HG02571 (cell line): ENCODE results near the gene MEX3D.

ENCODE experiments used
- ATAC-seq: cut with Tn5 transposase; IDR thresholded peaks from one replicate; pipeline ENCODE4 v1.9.1; 2021; ENCODE audit warnings: mild to moderate bottlenecking, moderate library complexity; ENCODE audit not compliant: unreplicated experiment

MEX3D gene

DNA sequence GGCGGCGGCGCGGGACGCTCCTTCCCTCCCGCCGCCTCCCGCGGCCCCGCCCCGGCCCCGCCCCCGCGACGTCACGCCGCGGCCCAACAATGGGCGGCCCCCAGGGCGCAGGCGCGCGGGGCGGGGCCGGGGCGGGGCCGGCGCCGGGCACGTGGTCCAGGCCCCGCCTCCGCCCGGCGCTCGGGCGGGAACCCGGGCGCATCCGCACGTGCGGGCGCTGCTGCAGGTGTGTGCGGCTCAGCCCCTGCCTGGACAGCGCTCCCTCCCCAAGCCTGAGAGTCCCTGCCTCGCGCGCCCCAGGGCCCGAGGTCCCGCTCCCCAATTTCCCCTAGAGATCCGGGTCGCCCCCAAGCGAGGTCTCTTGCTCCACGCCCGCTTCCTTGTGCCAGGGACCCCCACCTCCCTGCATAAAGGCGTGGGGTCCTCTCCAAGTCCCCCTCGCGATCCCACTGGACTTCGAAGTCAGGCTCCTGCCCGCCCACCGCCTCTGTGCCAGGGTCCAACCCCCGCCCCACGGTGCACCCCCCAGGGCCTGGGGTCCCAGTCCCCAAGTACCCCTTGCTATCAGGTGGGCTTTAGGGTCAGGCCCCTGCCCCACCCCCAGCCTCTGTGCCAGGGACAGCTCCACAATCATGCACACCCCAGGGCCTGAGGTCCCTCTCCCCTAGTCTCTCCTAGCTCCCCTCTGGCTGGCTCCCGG is at the start of gene MEX3D:
MEX3D (minus strand) TSS at position 6 of the 700 bp plus-strand sequence. CDS start 267 bp downstream, outside the sequence.
- peak; percentile 58 for ATAC-seq

DNA sequence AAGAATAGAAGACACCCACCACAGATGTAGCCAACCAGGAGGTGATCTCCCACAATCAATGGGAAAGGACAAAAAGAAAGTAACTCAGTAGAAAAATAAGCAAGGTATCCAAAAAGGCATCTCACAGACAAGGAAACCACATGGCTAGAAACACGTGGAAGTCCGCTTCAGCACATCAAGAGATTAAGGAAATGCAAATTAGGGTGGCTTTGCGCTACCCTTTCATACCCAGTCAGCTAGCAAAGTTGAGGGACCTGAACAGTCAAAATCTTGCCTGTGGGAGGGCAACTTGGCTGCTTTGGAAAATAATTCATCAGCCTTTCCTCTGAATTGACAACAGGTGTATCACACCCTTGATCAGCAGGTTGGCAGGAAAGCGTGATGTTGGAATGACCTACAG is 48.8 kb upstream of the MEX3D start:
- ATAC-seq, result no peak

DNA sequence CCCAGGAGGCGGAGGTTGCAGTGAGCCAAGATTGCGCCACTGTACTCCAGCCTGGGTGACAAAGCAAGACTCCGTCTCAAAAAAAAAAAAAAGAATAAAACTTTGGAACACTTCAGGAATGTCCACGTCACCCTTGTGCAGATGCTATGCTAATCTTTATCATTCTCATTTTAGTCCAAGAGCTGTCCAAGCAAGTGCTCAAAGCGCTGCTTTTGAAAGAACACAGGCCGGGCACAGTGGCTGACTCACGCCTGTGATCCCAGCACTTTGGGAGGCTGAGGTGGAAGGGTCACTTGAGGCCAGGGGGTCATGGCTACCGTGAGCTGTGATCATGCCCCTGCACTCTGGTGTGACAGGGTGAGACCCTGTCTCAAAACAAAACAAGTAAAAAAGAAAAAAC is 48.3 kb upstream of the MEX3D start:
- no peak for ATAC-seq

DNA sequence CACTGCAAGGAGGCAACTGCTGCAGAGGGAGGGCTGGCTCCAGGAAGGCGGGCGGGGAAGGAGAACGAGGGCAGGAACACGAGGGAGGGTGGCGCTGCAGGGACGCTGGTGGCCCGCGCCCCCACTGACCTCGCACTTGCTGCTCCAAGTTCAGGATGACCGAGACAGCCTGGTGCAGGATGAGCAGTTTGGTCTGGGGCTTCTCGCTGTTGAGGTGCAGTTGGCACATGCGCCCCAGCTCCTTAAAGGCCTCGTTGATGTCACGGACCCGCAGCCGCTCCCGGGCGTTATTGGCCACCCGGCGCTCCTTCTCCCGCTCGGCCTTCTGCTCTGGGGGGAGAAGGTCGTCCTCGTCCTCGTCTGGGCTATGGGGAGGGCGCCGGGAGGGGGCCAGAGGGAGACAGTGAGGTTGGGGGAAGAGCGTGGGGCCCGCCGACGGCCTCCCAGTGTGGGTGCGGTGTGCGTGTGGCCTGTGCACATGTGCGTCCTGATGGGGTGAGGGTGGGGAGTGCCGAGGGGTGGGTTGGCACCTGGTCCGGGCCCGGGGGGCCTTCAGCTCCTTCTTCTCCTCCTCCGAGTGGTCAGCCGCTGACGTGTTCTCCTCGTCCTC is 47.1 kb upstream of the MEX3D start:
- no peak for ATAC-seq

DNA sequence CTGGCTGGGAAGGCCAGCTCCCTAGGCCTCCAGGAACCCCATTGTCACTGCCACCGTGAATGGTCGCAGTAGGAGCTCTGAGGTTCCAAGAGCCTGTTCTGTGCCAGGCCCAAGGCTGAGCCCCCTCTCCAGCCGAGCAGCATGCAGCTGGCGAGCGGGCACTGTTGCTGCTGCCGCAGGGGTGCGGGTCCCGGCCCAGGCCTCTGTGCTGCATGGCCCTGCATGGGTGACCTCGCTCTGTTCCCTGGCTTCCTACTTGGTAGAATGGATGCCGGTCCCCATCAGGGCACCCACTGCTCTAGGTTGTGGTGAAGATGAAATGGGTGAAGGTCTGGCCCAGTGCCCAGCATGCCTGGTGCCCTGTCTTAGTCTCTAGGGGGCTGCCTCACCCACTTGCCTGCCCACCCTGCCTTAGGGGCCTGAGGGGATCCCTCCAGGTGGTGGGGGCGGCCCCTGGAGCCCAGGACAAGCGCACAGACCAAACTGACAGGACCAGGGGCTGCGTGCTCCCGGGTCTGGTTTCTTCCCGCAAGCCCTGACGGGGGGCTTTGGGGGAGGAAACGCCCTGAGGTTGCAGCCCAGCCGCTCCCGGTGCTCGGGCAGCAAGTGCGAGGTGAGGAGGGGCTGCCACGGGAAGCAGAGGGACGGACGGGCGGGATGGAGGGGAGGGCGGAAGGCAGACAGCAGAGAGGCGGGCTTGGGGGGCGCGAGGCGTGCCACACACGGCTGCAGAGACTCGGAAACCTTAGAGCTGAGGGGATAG is 45.9 kb upstream of the MEX3D start:
- ATAC-seq, result no peak

DNA sequence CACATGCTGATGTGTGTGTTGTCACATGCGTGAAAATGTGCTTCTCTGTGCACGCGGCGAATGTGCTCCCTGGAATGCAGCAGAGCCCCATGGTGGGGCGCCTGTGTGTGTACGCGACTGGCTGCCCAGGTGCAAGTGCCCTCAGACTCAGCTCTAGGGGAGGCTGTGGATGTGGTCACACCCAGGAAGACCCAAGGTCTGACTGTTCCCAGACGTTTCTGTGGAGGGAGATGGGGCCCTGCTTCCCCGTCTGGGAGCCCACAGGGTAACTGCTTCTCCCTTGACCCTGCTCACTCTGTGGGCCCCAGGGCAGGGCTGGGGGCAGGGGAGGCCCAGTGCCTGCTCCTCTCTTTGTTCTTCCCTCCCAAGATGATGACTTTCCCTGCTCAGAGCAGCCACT is 45.0 kb upstream of the MEX3D start:
- ATAC-seq, result no peak

DNA sequence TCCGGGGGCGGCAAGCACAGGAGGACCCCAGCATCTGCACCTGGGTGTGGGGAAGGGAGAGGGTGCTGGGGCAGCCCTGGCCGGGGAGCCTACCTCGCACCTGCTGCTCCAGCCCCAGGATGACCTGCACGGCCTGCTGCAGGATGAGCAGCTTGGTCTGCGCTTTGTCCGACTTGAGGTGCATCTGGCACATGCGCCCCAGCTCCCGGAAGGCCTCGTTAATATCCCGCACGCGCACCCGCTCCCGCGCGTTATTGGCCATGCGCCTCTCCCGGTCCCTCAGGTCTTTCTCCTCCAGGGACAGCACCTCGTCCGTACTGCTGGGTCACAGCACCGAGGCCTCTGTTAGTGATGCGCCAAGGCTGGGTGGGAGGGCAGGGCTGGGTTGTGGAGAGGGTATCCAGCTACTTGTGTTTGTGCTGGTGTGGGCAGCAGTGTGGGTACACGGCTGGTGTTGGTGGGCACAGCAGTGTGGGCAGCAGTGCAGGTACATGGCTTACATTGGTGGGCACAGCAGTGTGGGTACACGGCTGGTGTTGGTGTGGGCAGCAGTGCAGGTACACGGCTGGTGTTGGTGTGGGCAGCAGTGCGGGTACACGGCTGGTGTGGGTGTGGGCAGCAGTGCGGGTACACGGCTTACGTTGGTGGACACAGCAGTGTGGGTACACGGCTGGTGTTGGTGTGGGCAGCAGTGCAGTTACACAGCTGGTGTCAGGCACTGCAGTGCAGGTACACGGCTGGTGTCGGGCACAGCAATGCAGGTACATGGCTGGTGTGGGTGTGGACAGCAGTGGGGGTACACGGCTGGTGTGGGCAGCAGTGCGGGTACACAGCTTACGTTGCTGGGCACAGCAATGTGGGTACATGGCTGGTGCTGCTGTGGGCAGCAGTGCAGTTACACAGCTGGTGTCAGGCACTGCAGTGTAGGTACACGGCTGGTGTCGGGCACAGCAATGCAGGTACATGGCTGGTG is 44.3 kb upstream of the MEX3D start:
- ATAC-seq, result no peak

DNA sequence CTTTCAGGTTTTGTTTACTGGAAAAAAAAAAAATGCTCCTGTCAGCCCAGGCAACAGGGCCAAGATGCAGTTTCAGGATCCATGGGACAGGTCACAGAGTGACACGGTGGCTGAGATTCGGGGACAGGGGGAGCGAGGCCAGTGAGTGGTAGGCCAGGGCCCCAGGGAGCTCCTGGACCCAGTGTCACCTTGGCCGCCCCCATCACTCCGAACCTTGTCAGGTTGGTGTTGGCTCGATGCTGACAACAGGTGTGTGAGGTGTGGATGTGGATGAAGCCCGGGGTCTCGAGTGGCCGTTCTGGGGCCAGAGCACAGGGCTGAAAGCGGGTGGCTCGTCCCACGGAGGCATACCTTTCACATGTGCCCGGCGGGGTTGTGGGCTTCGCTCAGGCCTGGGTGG is 43.2 kb upstream of the MEX3D start:
- no peak for ATAC-seq

DNA sequence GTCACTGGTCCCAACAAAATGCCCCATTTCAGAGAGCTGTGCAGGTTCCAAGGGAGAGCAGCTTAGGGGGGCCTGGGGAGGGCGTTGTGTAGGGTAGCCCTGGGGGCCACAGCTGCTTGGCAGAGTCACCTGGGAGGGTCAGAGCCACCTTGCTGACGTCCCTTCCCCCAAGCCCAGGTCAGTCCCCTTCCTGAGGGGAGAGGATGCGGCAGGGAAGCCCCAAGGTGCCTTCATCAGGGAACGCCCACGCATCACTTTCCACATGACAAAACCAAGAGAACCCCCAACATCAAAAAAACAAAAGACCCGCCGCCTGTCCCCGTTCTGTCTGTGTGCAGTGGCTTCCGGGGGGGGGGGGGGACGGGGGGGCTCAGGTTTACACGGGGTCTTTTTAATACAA is 42.5 kb upstream of the MEX3D start:
- ATAC-seq, result no peak

DNA sequence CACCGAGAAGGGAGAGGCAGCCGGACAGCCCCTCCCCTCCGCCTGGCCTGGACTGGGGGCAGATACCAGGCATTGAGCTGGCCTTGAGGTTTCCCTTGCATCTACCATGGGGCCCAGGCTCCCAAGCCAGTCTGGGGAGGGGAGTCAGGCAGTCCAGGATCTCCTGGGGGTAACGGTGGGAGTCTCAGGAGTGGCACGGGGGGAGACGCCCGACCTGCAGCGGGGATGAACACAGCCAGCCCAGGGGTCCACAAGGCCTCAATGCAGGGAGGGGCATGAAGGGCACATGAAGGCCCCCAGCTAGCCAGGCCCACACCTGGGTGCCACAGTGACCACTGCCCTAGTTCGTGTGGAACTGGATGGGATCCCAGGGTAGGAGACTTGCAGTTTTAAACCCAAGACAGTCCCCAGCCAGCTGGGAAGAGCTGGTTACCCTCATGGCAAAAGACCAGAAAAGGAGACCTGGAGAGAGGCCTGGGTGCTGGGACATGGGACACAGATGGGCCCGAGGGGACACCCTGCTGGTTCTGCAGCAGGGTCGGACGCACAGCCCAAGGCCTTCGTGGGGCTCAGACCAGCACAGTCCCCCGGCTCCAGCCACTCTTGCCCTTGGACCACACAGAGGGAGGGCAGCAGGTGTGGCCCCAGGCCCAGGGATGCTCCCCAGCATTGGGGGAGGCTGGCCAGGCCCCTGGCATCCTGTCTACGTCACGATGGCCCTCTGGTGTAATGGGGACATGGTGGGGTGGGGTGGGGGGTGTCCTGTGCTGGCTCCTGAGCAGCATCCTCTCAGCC is 41.8 kb upstream of the MEX3D start:
- no peak for ATAC-seq

DNA sequence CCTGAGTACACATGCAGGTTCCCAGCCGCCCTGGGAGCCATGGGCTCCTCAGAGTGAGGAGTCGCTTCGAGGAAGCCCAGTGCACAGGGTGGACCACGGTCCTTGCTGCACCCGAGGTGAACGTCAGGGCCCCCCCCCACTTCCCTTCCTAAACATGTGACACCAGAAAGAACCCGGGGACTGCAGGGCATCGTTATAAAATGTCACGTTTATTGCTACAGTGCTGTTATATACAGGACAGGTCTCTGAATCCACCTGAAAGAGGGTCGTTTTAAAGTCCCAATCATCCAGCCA is 40.9 kb upstream of the MEX3D start:
- ATAC-seq, result no peak

DNA sequence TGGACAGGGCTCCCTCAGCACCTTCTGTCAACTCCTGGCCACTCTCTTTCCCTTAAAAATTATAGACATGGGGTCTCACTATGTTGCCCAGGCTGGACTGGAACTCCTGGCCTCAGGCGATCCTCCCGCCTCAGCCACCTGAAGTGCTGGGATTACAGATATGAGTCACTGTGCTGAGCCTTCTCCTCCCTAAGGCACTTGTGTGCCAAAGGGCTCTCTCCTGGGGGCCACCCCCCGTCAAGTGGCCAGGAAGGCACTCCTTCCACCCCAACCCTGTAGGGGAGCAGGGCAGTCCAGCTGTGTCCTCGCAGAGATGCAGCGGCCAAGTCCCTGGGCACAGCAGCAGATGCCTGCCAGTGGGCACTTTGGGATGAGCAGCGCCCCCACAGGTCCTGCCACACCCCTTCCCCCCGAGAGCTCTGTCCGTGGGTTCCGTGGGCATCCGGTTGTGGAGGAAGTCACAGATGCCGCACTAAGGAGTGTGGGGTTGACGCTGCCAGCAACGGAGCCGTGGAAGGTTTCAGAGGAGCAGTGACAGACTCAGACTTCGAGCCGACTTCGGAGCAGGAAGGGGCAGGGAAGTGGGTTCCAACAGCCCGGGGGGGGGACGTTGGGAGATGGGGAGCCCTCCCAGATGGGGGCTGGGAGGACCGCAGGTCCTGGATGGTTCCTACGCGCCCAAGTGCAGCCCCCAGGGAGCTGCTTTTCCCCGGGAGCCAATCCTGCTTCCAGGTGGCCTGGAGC is 40.4 kb upstream of the MEX3D start:
- no peak for ATAC-seq

DNA sequence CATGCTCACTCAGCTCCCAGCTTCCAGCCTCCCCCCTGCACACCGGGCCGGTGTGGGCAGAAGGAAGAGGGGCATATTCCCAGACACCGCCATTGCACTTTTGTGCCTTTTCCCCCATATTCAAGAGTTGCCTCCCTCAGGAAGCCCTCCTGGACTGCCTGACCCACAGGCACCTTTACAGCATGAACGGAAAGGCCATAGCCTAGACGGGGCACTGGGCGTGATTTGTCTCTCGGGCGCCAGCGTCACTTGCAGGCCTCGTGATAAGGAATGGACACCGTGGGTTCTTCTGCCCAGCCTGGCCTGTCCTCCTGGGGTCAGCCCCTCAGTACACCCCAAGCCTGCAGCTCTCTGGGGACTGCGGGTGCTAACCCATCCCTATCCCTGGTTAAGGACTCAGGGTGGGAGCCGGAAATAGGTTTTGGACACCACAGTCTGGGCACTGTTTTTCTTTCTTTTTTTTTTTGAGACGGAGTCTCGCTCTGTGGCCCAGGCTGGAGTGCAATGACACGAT is 38.1 kb upstream of the MEX3D start:
- ATAC-seq, result no peak

DNA sequence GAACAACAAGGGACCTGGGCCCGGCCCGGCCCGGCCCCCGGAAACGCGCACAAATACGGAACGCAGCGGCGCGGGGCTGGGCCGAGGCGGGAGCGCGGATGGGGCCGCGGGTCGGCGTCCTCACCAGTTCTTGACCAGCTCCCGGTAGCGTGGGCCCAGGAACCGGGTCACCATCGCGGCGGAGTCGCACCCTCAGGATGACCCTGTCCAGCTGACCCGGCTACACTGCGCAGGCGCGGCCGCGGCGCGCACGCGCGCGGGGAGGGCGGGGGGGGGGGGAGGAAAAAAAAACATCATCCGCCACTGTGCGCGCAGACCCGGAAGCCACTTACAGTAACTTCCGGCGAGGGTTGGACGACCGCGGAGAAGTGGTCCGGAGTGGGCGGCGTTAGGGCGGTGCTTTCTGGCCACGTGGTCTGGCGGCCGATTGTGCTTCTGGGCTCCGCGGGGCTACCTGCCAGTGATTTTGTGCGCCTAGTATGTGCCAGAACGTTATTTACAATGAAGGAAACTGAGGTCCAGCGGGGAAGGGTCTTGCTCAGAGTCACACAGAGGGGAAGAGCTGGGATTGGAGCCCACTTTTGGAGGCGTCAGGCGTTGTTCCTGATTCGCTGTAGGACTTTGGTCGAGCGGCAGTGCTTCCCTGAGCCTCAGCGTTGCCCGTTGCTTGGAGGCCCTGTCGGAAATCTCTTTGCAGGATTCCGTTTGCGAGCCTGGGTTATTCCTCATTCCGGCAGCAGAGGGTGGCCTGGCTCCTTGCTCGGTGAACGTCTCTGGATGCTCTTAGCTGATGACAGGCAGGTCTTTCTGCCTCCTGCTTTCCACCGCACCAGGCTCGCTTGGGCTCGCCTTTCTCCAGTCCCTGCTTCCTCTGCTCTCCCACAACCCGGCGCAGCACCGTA is 37.4 kb upstream of the MEX3D start, which contains the start of gene UQCR11:
UQCR11 (minus strand) TSS at position 227 of the 902 bp plus-strand sequence; CDS start at position 174, 53 bp downstream.
- ATAC-seq, result peak; percentile 88

DNA sequence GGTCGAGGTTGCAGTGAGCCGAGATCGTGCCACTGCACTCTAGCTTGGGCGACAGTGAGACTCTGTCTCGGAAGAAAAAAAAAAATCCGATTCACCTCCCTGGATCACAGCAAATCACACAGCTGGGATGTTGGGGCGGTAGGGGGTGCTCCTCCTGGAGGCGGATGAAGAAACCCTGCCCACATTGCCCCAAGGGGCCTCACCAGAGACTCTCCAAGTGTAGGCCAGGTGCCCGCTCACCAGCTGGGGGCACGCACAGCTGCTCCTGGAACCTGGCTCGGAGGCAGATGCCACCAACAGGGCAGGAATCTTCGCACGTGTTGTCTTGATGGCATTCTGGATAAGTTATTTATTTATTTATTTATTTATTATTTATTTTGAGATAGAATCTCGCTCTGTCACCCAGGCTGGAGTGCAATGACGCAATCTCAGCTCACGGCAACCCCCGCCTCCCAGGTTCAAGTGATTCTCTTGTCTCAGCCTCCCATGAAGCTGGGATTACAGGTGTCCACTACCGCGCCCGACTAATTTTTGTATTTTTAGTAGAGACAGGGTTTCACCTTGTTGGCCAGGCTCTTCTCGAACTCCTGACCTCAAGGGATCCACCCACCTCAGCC is 34.1 kb upstream of the MEX3D start:
- ATAC-seq, result no peak

DNA sequence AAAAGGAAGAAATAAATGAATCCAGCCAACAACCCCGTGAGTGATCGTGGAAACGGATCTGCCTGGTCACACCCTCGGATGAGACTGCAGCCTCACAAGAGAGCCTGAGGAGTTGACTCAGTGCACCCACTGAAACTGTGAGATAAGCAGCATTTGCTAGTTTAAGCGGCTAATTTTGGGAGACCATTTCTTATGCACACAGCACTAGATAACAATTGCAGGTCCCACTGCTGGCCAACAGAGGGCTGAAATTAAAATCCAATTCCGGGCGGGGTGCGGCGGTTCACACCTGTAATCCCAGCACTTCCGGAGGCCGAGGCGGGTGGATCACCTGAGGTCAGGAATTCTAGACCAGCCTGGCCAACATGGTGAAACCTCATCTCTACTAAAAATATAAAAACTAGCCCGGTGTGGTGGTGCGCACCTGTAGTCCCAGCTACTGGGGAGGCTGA is 33.5 kb upstream of the MEX3D start:
- no peak for ATAC-seq

DNA sequence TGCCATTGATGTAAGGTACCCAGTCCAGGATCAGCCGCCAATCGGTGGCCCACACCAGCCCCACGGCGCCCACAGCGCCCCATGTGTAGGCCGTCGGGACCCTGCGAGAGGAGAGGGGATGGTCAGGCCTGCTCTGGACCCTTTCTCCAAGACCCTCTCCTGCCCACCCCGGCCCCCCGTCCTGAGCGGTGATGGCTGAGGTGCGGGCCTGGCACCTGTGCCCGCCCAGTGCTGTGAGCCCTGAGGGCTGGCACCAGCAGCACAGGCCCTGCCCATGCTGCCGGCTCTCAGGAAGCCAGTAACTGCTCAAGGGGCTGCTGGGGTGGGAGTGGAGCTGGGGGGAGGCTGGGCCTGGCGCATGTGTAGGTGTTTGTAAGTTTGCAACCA is 31.3 kb upstream of the MEX3D start:
- ATAC-seq, result no peak
